DMS 273 (cell line): ENCODE measurements around the gene HPGDS.
"Not testable (repeated sequence)": the region's sequence is repeated elsewhere in the genome, so short reads cannot be mapped to it uniquely, and the experiment has no call there.

Experiments
- DNase-seq: peaks from one replicate; lab custom pipeline; 2025; ENCODE audit not compliant: unreplicated experiment; lab: John Stamatoyannopoulos, UW

Gene HPGDS

DNA sequence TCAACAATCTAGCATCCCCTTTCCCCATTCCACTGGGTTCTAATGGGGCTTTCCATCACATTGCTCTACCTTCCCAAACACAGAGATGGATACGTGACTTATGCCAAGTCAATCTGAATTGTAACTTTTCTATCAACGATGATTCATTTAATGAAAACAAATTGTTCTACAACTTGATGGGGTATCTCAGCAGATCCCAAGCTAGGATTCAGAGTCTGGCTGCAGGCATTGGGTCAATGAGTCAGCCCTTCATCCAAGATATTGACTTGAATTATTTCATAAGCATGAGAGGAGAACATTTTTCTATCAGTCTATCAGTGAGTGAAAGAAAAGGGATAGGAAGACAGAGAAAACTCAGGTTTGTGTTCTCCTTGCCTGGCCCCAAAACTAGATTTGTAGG is 15.0 kb upstream of the HPGDS start:
- DNase-seq = no peak

DNA sequence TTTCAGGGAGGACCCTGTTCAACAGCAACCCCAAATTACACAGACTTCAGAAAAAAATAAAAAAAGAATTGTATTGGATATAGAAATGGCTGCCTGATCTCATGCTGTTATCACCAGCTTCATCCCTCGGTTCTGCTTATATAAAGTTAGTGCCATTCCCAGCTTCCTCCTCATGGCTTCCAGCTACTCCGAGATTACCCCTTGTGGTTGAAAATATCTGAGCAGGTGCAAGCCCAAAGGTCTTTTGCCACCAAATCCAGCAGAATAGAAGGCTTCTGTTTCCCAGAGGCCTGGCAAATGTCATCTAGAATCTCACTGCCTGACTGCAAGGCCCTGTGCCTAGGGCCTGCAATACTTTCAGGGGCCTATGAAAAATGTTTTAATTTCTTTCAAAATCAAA is 13.8 kb upstream of the HPGDS start:
- no peak for DNase-seq

DNA sequence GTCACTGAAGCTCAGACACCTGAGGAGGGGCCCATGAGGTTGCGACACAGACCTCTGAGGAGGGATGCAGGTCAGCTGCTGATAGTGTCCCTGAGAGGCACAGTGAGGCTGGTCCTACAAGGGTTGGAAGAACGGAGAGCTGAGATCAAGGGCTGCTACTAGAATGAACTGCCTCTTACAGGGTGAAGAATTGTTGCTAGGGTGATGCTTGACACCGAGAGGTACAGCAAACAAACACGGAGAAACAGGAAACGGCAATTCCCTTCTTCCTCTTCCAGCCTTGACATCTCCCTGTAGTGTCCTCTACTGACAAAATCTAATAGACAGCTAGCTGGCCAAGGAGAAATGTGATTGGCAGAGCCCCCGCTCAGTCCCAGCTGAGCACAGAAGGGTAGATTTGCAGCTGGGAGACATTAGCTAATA is 11.8 kb upstream of the HPGDS start:
- DNase-seq = no peak

DNA sequence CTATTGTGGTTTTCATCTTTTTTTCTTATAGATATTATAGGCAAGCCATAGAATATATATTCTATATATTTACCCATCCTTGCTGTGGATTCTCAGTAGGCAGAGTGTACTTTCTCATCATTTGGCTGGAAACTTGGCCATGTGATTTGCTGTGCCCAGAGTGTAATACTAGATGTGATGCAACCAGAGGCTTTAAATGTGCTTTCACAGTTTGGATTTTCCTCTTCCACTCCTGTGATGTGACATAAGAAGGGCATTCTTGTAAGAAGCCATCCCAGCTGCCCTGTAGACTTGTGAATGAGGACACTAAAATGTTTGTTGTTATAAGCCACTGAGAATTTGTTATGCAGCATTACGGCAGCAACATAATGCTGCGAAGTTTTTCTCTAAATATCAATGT is 10.4 kb upstream of the HPGDS start:
- DNase-seq = no peak

DNA sequence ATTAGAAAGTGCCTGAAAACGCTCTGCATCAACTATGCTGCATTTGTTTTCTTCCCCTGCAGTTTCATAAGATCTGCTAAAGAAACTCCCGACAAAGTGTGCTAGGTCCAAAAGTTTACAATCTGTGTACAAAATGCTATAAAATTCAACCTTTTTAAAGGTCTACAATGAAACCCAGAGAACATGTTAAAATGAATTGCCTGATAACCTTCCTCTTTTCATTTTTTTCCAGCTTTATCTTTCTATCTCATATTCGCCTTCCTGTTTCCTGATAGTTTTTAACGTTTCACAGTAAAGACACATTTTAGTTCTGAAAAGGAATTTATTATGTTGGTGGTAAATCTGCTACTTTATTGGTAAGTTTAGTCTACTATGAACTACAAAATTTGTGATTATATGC is 9.5 kb upstream of the HPGDS start:
- no peak for DNase-seq

DNA sequence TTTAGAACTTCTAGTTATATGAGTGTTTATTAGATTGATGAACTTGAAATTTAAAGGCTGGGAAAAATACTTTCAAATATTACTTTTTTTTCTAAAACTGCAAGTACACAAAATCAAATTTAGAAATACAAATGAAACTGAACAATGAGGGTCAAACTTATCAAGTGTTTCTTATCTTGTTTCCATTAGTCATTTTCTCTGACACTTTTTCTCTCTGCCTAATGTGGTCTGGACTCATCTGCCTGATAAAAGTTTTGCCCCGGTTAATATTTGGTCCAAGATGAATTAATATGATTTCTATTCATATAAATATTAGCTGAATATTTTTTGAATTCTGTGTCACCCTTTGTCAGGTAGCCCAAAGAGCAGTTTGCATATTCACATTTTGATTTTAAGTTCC is 8.7 kb upstream of the HPGDS start:
- no peak for DNase-seq

DNA sequence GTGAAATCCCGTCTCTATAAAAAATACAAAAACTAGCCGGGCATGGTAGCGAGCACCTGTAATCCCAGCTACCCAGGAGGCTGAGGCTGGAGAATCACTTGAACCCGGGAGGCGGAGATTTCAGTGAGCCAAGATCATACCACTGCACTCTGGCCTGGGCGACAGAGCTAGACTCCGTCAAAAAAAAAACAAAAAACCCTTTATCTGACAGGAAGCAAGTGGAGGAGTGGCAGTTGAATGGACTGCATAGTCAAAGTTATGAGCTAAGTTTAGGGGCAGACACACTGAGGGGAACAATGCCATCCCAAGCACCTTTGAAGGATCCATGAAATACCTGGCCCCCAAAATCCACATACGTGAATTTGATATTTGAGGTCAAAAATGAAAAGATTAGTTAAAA is 7.5 kb upstream of the HPGDS start:
- no peak for DNase-seq

DNA sequence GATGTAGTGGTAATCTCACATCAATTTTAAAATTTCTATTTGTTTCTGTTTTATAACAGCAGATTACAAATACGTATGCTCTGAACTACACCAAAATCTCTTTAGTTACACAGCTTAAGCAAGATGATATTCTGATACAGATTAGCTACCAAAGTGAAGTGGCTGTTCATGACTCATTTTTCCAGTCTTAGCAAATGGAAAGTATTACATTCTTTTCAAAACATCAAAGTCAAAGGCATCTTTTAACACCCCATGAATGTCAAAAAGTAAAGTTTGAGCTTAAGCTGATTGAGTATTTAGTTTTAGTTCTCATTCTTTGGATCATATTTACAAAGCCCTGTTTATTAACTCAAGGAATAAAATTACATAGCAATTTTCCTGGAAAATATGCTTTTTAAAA is 6.6 kb upstream of the HPGDS start:
- no peak for DNase-seq

DNA sequence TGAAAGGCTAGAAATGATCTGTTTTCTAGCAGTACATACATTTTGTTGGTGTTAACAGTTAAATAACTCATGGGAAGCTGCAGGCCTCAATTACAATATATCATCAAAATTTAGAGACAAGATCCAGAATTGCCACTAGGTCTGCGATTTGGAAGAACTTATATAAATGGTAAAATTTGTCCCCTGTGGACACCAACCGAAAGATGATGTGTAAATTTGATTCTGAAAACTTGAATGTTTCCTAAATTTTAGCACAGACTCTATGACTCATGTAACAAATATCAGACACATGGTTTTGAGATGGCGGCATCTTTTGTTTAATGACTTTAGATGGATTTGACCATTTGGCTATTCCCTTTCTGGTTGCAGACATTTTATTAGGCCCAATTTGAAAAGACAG is 6.0 kb upstream of the HPGDS start:
- DNase-seq = no peak

DNA sequence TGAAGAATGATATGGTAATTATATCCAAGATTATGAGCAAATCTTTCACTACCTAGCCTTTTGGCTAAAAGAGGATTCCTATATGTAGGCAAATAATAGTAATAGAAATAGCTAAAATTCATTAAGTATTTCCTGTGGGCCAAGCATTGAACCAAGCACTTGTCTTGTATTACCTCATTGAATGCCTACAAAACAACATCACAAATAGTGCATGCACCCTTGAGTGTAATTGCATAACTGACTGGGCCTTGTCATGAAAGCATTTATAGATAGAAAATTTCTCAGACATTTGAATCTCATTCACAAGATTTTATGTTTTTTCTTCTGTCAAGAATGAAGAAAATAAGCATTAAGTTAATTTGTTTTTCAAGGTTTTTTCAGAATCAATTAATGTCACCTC is 3.9 kb upstream of the HPGDS start:
- no peak for DNase-seq

DNA sequence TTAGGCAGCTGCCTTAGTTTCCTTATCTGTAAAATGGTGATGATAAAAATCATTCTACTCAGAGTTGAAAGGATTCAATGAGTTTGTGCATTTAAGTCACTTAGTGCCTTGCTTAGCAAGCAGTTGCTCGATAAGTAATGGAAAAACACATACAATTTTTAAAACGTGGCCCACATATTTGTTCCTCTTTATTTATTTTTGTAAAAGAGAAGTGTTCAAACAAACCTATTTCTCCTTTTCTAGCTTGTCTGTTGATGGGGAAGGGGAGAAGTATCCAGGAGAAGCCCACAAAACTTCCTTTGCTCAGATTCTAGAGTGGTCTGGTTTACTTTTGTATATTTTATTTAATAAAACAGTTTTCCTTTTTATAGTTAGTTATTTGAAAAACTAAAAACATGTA is 3.3 kb upstream of the HPGDS start:
- DNase-seq = no peak

DNA sequence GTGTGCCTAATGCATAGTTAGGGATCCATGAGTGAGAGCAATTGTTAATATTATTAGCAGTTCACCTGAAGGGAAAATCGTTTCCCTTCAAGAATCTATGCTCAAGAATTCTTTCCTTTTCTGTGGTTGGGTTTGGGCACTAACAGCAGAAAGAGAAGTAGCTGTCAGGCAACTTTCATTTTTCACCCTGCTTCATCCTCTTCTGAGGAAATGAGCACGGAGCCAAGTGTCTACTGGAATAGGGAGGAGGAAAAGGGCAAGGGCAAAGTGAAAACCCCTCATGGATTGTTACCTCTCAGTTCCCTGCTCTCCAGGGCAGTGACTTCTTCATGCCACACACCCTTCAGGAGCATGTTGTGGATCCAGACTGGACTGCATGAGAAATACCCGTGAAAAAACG is 2.6 kb upstream of the HPGDS start:
- DNase-seq = no peak

DNA sequence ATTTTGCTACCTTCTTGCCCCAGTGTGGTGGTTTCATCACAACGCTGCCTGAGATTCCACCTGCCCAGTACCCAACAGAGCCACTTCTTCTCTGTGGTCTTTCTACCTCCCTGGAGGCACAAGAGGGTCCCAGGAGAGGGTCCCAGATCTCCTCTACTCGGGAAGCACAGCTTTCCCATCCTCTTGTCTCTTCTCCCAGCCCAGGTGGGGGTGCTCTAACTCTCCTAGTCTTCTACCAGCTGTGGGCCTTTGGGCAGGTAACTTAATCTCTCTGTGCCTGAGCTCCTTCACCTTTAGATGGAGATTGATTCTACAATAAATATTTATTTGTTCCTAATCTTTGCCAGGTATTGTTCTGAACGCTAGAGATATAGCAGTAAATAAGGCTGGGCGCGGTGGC is 1.8 kb upstream of the HPGDS start:
- DNase-seq = no peak

DNA sequence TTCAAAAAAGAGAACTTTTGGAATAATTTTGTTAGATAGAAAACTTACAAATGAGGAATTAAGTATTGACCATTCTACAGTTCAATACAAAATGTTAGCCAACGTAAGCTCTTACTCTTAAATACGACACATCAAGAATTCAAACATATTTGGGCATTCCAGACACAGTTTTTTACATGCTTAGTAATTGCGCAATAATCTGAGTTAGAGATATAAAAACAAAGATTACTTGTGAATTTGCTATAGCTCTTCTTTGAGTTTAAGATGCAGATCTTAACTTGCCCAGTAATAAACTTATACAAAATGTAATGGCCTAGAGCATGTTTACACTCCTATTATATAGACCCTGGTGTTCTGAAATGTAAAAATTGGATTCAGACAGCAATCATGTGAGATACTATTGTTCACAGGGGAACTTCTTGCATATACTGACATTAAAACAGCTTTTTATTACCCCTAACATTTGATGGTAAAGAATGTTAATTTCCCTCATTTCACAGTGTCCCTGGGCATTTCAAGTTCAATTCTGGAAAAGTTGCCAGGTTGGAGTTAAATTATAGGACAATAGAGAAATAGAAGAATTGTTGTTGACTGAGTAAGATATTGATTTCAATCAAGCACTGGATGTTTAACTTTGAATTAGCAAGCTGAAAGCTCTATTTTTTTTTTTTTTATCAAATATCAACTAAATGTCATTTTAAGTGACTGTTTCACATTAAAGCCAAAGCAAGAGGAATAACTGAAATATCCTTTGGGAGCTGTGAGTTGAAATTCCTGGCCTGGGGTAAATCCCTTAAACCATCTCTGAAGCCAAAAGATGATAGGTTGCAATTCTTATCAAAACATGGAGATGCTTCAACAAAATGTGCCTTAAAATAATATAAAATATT is 910 bp downstream of the HPGDS start:
- no peak for DNase-seq

DNA sequence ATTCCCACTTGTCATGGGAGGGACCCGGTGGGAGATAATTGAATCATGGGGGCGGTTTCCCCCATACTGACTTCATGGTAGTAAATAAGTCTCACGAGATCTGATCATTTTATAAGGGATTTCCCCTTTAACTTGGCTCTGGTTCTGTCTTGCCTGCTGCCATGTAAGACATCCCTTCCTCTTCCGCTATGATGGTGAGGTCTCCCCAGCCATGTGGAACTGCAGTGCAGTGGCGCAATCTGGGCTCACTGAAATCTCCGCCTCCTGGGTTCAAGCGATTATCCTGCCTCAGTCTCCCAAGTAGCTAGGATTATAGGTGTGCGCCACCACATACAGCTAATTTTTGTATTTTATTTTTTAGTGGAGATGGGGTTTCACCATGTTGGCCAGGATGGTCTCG is 2.9 kb downstream of the HPGDS start:
- DNase-seq = no peak

DNA sequence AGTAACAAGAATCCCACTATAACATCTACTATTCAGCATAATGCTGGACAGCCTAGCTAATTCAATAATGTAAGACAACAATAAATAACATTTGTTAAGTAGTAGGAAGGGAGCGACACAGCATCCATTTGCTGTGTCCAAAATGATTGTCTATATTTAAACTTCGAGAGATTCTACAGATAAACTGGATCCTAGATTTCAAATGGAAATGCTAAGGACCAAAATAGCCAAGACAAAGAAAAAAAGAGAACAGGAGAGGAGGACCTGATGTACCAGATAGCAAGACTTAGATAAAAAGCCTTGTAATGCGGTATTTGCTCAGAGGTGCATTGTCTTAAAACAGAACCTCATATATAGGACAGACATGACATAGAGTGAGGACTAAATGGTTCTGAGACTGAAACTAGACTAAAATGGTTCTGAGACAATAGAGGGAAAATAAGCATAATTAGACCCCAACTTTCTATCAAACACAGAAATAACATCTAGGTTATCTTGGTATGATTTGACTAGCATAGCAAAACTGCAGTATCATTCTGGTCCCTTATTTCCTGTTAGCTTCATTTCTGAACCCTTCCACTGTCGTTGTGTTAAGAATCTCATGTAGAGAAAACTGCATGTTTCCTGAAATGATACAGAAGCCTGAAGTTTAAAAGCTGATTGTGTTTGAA is 3.8 kb downstream of the HPGDS start:
- no peak for DNase-seq

DNA sequence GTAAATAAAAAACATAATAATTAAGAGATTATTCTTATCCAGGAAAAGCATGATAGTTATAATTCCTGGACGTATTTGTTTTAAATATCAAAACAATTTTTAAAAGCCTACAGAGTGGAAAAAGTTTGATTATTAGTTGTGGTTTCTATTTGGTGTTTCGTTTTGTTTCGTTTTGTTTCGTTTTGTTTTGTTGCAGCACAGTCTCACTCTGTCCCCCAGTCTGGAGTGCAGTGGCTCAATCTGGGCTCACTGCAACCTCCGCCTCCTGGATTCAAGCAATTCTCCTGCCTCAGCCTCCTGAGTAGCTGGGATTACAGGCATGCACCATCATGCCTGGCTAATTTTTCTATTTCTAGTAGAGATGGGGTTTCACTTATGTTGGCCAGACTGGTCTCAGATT is 5.8 kb downstream of the HPGDS start:
- not testable (repeated sequence) for DNase-seq

DNA sequence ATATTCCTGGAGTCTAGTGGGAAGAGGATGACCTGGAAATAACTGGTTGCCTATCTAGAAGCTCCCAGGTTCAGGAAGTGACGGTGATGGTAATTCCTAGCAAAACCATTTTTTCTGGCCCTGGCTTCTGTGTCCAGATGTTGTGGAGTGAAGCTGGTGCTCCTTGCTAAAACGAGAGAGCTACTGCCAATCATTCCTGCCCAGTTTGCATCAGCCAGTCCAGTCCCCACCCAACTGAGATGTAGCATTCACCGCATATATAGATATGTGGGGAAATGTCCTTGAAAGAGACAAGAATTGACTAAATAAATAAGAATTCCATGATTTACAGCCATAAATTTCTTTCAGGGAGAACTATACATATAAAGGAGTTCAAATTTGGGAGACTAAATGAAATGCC is 6.3 kb downstream of the HPGDS start:
- no peak for DNase-seq

DNA sequence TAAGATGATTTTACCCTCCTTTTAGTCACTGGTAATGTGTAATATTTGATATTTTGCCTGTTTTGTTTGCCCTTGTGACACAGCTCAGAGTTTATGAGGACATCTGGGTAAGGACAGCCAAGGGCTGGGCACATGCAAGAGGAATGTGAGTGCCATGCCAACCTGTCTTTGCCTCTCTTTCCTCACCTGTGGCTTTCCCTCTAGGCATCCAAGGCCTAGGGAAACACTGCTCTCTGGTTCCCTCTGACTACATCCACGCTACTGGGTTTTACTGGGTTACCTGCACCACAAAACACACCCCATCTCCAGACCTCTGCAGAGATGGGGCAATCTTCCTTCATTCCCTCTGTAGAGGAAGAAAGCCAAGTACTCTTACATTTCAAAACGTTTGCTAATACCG is 7.7 kb downstream of the HPGDS start:
- DNase-seq = no peak

DNA sequence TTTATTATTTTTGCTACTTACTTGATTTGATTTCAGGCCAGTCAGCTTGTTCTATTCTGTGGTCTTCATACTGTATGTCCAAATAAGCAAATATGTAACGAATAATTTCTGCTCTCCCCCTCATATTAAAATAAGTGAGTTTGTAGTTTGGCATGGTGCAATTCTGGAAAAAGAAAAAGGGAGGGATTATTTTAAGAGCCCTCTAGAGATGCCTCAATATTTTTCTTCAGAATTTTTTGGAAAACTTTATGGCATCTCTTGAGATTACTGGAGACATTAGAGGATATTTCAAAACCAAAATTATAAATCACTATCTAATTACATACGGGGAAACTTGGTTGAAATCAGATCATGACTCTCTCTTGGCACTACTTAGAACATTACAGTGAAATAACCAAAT is 8.2 kb downstream of the HPGDS start:
- DNase-seq = no peak

DNA sequence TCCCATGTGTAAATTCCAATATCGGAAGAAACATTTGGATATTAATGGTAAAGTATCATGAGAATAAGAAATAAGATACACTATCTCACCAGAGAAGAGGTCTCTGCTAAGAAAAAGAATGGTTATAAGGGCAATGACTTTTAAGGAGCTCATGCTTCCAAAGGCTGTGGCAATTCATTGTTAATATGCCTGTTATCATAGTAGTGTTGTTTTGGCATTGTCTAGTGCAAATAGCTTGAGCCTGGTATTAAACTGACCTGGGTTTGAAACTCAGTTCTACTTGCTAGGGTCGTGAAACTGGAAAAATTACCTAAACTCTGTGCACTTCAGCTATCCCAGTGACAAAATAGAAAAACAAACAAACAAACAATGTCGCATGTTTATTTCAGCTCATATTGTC is 8.8 kb downstream of the HPGDS start:
- no peak for DNase-seq

DNA sequence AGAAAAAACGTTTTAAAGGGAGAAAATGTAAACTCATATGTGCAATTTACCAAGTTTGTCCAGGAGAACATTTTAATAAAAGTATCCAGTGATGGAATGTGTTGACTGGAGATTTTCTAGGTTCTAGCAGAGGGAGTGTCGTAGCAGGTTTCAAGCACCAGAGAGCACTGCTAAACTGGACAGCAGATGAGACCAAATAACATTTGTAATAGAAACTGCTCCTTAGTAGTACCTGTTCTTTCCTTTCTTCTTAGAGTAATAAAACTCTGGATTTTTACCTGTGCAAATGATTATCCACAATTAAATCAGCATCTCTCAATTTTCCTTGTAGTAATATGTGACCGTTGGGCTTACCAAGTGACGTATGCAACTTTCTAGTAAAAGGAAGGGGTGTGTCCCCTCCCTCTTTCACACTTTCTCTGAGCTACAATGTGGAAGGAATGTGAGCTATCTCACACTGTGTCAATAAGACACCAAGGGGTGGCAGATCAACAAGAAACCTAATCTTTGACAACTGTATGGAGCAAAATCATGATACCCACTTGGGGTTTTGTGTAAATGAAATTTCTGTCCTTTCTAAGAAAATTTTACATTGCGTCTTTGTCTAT is 9.5 kb downstream of the HPGDS start:
- DNase-seq = no peak
